GM12878 (cell line): ENCODE data around the gene COMT. TPM values are rescaled to one million over a fixed set of nuclear protein-coding genes. Genes with fewer than 3 reads are reported as not detected.

ENCODE experiments used
- ATAC-seq: fragments of 200-7000 bp; cut with Tn5 transposase; 3 replicates; pipeline ENCODE4 v1.9.1; 2020; ENCODE audit warnings: mild to moderate bottlenecking, moderate library complexity
- BruUV-seq: library from RNA; stranded (reverse); fragments of 400-500 nt; replicated peaks from 2 replicates; lab custom pipeline; 2021; lab: Mats Ljungman, UMichigan
- CTCF ChIA-PET: fragments of 300-600 bp; sonication (Branson Sonifier 250); formaldehyde crosslinking; extraction: SDS; loops from one replicate; lab custom pipeline; 2021; ENCODE audit warnings: inconsistent platforms; lab: Yijun Ruan, JAX
- POLR2A ChIA-PET: fragments of 350-600 bp; formaldehyde crosslinking; extraction: SDS; loops from one replicate; lab custom pipeline; 2021; ENCODE audit warnings: inconsistent platforms; lab: Charles Lee
- RAD21 ChIA-PET: fragments of 300-600 bp; sonication (Branson Sonifier 250); formaldehyde crosslinking; loops from one replicate; lab custom pipeline; 2023; ENCODE audit warnings: antibody characterized with exemption; ENCODE audit not compliant: unreplicated experiment; lab: Charles Lee
- SMC1A ChIA-PET: fragments of 300-600 bp; sonication (Branson Sonifier 250); formaldehyde crosslinking; loops from one replicate; lab custom pipeline; 2023; ENCODE audit not compliant: unreplicated experiment, uncharacterized antibody; lab: Charles Lee
- DNase-seq: peaks from one replicate; pipeline ENCODE4 v3.0.0-alpha.2; 2011; ENCODE audit warnings: low read depth, low spot score
- FAIRE-seq: peaks from 3 replicates; lab custom pipeline; 2011; peaks lifted over from hg19 to GRCh38; lab: Jason Lieb, UNC
- H2AFZ ChIP-seq: 2 replicates; pipeline ENCODE4 v1.6.0; 2011; ENCODE audit warnings: low read depth, low read length, control low read depth; ENCODE audit not compliant: control insufficient read depth
- H3K27ac ChIP-seq: 2 replicates; pipeline ENCODE4 v1.5.1; 2011; ENCODE audit warnings: control low read depth; ENCODE audit not compliant: control insufficient read depth, insufficient read depth
- H3K27me3 ChIP-seq, 2 experiments: replicated peaks in 1 of 2; 2 replicates each; pipeline versions ENCODE4 v1.6.0 to v1.6.1; 2011; ENCODE audit warnings: low read length in 1 of 2; ENCODE audit not compliant: control insufficient read depth in 2 of 2, insufficient read depth in 2 of 2
- H3K36me3 ChIP-seq, 2 experiments: 2 replicates each; pipeline ENCODE4 v1.5.1; 2011; ENCODE audit warnings: low read length in 1 of 2; ENCODE audit not compliant: control insufficient read depth in 2 of 2, insufficient read depth in 2 of 2
- H3K4me1 ChIP-seq: 2 replicates; pipeline ENCODE4 v1.6.1; 2011; ENCODE audit warnings: mild to moderate bottlenecking, low read length, moderate library complexity, mixed read lengths; ENCODE audit not compliant: control insufficient read depth, insufficient read depth
- H3K4me2 ChIP-seq: 2 replicates; pipeline ENCODE4 v1.6.0; 2011; ENCODE audit warnings: control low read depth; ENCODE audit not compliant: control insufficient read depth, insufficient read depth
- H3K4me3 ChIP-seq: fragments of 200-600 bp; sonication (generic); 2 replicates; pipeline ENCODE4 v1.5.1; 2016
- H3K79me2 ChIP-seq: 2 replicates; pipeline ENCODE4 v1.6.0; 2011; ENCODE audit warnings: low read length; ENCODE audit not compliant: control insufficient read depth, insufficient read depth
- H3K9ac ChIP-seq: 2 replicates; pipeline ENCODE4 v1.8.0; 2011; ENCODE audit warnings: low read length, control low read depth, mixed read lengths; ENCODE audit not compliant: control insufficient read depth, insufficient read depth
- H3K9me3 ChIP-seq: replicated peaks from 3 replicates; pipeline ENCODE4 v1.5.1; 2011; ENCODE audit warnings: mild to moderate bottlenecking, low read length; ENCODE audit not compliant: control insufficient read depth, insufficient read depth
- H4K20me1 ChIP-seq: 2 replicates; pipeline ENCODE4 v1.6.0; 2011; ENCODE audit not compliant: control insufficient read depth, insufficient read depth
- BACH1 ChIP-seq: fragments of 450-650 bp; IDR thresholded peaks from 2 replicates; pipeline ENCODE4 v1.6.1; 2017; ENCODE audit warnings: mild to moderate bottlenecking, borderline replicate concordance
- BMI1 ChIP-seq: fragments of 450-650 bp; IDR thresholded peaks from 2 replicates; pipeline ENCODE4 v1.6.1; 2016; ENCODE audit warnings: mild to moderate bottlenecking, moderate library complexity, borderline replicate concordance
- CHD1 ChIP-seq: IDR thresholded peaks from 2 replicates; pipeline ENCODE4 v1.6.1; 2012; ENCODE audit warnings: low read depth, low read length, improper control_type of control experiment
- IRF4 ChIP-seq: IDR thresholded peaks from 2 replicates; pipeline ENCODE4 v1.6.1; 2011; ENCODE audit warnings: low read depth, low read length
- LARP7 ChIP-seq: fragments of 450-650 bp; IDR thresholded peaks from 2 replicates; pipeline ENCODE4 v1.6.1; 2017; ENCODE audit warnings: mild to moderate bottlenecking
- NBN ChIP-seq: fragments of 450-650 bp; IDR thresholded peaks from 2 replicates; pipeline ENCODE4 v1.6.1; 2016
- NFYB ChIP-seq: IDR thresholded peaks from 2 replicates; pipeline ENCODE4 v1.6.1; 2011; ENCODE audit warnings: low read depth, mild to moderate bottlenecking, low read length, improper control_type of control experiment, moderate library complexity; ENCODE audit not compliant: insufficient read depth
- NR2C2 ChIP-seq: IDR thresholded peaks from 2 replicates; pipeline ENCODE4 v1.6.1; 2011; ENCODE audit warnings: borderline replicate concordance, low read depth; ENCODE audit not compliant: control insufficient read depth, insufficient read length
- PML ChIP-seq: IDR thresholded peaks from 2 replicates; pipeline ENCODE4 v1.6.1; 2012; ENCODE audit warnings: low read length, inconsistent platforms
- POLR2AphosphoS2 ChIP-seq: IDR thresholded peaks from 2 replicates; pipeline ENCODE4 v1.6.1; 2011; ENCODE audit warnings: low read depth, mild to moderate bottlenecking, low read length, improper control_type of control experiment, moderate library complexity
- SMC3 ChIP-seq: IDR thresholded peaks from 2 replicates; pipeline ENCODE4 v1.6.1; 2011; ENCODE audit warnings: low read length, improper control_type of control experiment, borderline replicate concordance
- SUPT20H ChIP-seq: IDR thresholded peaks from 2 replicates; pipeline ENCODE4 v1.6.1; 2011; ENCODE audit warnings: low read depth, mild to moderate bottlenecking, low read length, moderate library complexity, borderline replicate concordance; ENCODE audit not compliant: control insufficient read depth
- YBX1 ChIP-seq: fragments of 450-650 bp; IDR thresholded peaks from 2 replicates; pipeline ENCODE4 v1.6.1; 2016; ENCODE audit warnings: antibody characterized with exemption
- ZBED1 ChIP-seq: IDR thresholded peaks from 2 replicates; pipeline ENCODE4 v1.6.1; 2016; ENCODE audit warnings: borderline replicate concordance
- ZNF622 ChIP-seq: fragments of 450-650 bp; IDR thresholded peaks from 2 replicates; pipeline ENCODE4 v1.6.1; 2017; ENCODE audit warnings: mild to moderate bottlenecking, inconsistent platforms
- WGBS: methylation state at CpG from one replicate; pipeline ENCODE4 v1.1.6; 2016; ENCODE audit warnings: low lambda C conversion rate; ENCODE audit not compliant: insufficient replicate concordance, insufficient coverage; ENCODE audit errors: missing lambda C conversion rate; 5-methylcytosine and 5-hydroxymethylcytosine counted together
- in situ Hi-C: fragments of 300-500 bp; cut with MboI; formaldehyde crosslinking; loops from 9 replicates; pipeline ENCODE4 v1.14.3; 2018; ENCODE audit warnings: mixed read lengths
- intact Hi-C: fragments of 100-400 bp; cut with micrococcal nuclease; formaldehyde crosslinking; loops from one replicate; pipeline ENCODE4 v1.14.2; 2022; ENCODE audit not compliant: unreplicated experiment
- polyA plus RNA-seq, 11 experiments: library from polyadenylated mRNA; depleted of rRNA in 4 of 11; unstranded in 6 of 11; stranded (reverse) in 5 of 11; fragments of >200 nt; fragmentation: Nextera tagmentation in 4 of 11; fragmentation: Illumina TruSeq in 1 of 11; extraction: Ambion mirVana in 4 of 11; extraction: Trizol in 1 of 11; gene quantifications; 1 replicate in 1 of 11; 2 replicates in 10 of 11; pipeline versions ENCODE4 v1.2.1 to v1.2.3, GENCODE V29; 2011 to 2016; ENCODE audit warnings: inconsistent platforms in 2 of 11, missing spikeins in 2 of 11, low read depth in 1 of 11
- total RNA-seq, 4 experiments: library from RNA; depleted of rRNA in 3 of 4; stranded (reverse); fragments of >200 nt in 3 of 4; fragmentation: Illumina TruSeq in 1 of 4; extraction: Trizol in 1 of 4; gene quantifications; 2 replicates each; pipeline versions ENCODE4 v1.2.1 to v1.2.3, GENCODE V29; 2013 to 2021
- TF ChIP-seq, protein P1 (sequence below): fragments of 450-650 bp; IDR thresholded peaks from 2 replicates; pipeline ENCODE4 v1.6.1; 2016; ENCODE audit warnings: mild to moderate bottlenecking
- TF ChIP-seq, protein P2 (sequence below): fragments of 450-650 bp; formaldehyde crosslinking; IDR thresholded peaks from 2 replicates; pipeline ENCODE4 v1.5.0; 2022; ENCODE audit warnings: mild to moderate bottlenecking, missing genetic modification characterization
- TF ChIP-seq, protein P3 (sequence below): fragments of 450-650 bp; IDR thresholded peaks from 2 replicates; pipeline ENCODE4 v1.6.1; 2014; ENCODE audit warnings: mild to moderate bottlenecking

Gene COMT
- total and polyA plus RNA-seq, 10 of the 15 experiments (the other 5 are each of a cell fraction or from before 2014, with no cell fraction given): 4.5 to 152 (median 66.1) TPM

DNA sequence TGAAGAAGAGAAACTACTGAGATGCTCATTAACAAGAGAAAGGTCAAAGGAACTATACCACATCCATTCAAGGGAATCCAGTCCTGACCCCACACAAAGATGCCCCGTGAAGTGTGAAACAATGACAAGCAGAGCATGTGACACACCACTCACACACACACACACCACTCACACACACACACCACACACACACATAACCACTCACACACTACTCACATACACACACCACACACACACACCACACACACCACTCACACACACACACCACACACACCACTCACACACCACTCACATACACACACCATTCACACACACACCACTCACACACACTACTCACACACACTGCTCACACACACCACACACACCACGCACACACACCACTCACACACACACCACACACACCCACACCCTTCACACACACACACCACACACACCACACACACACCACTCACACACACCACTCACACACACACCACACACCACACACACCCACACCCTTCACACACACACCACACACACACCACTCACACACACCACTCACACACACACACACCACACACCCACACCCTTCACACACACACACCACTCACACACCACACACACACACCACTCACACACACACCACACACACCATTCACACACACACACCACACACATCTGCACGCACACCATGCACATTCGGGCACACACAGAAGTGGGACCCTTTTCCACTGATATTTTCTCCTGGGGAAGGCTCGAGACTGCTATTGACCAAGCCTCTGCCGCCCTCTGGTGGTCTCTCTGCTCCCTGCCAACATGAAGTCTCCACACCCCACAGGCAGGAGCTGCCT, 32.0 kb upstream of the COMT start:
- Histone ChIP-seq H3K4me3 (no peak overlapping the region), H3K36me3 (peaks cover 0 to 6% of the 10 kb centered on the region in 2 experiments; a peak in 2 of 4 replicates), H3K79me2 (no peaks in the 10 kb centered on the region), H3K9ac (no peak overlapping the region), H3K9me3 (no peaks in the 10 kb centered on the region), H3K4me1 (no peaks in the 10 kb centered on the region; the same call in 1 of the 2 replicates), H3K27ac (no peak overlapping the region), H4K20me1 (no peaks in the 10 kb centered on the region), H3K27me3 (no peaks in the 10 kb centered on the region), H2AFZ (no peak overlapping the region), H3K4me2 (no peak overlapping the region)
- RAD21 ChIA-PET: interaction anchor here (0.5 to 4.4 kb wide), 14 partner anchors 18 to 296 kb away, joined by 3 to 70 read pairs (median 3); no protein-coding TSS in a partner anchor
- BruUV-seq: no TSS peak
- DNase-seq: peak; percentile 32
- WGBS: 24% methylated on average over 6 of the region's 6 CpGs
- SMC1A ChIA-PET: interaction anchor here (0.7 to 2.3 kb wide), 8 partner anchors 22 to 179 kb away, joined by 3 to 28 read pairs (median 3); no protein-coding TSS in a partner anchor
- in situ Hi-C loops: no loop called here
- POLR2A ChIA-PET: no interaction called here
- intact Hi-C loops: loop anchor here (1.0 kb wide), 1 partner anchor 179 kb away; no protein-coding TSS in a partner anchor
- peak; percentile 99 for FAIRE-seq
- CTCF ChIA-PET: interaction anchor here (0.6 to 5.0 kb wide), 31 partner anchors 8 to 765 kb away, joined by 3 to 94 read pairs (median 4); partner anchors contain the start of genes CLTCL1, COMT, ESS2 and TXNRD2
- peak; percentile 99 for ATAC-seq
- TF ChIP-seq YBX1: no peak
- no peak for TF ChIP-seq ZBED1
- TF ChIP-seq PML: no peak
- TF ChIP-seq NFYB: no peak
- TF ChIP-seq NBN: peak; percentile 82; the same call in 1 of the 2 replicates
- no peak for TF ChIP-seq POLR2AphosphoS2
- TF ChIP-seq ZNF622: no peak
- TF ChIP-seq, protein P1, sequence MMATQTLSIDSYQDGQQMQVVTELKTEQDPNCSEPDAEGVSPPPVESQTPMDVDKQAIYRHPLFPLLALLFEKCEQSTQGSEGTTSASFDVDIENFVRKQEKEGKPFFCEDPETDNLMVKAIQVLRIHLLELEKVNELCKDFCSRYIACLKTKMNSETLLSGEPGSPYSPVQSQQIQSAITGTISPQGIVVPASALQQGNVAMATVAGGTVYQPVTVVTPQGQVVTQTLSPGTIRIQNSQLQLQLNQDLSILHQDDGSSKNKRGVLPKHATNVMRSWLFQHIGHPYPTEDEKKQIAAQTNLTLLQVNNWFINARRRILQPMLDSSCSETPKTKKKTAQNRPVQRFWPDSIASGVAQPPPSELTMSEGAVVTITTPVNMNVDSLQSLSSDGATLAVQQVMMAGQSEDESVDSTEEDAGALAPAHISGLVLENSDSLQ: no peak
- TF ChIP-seq, protein P2, sequence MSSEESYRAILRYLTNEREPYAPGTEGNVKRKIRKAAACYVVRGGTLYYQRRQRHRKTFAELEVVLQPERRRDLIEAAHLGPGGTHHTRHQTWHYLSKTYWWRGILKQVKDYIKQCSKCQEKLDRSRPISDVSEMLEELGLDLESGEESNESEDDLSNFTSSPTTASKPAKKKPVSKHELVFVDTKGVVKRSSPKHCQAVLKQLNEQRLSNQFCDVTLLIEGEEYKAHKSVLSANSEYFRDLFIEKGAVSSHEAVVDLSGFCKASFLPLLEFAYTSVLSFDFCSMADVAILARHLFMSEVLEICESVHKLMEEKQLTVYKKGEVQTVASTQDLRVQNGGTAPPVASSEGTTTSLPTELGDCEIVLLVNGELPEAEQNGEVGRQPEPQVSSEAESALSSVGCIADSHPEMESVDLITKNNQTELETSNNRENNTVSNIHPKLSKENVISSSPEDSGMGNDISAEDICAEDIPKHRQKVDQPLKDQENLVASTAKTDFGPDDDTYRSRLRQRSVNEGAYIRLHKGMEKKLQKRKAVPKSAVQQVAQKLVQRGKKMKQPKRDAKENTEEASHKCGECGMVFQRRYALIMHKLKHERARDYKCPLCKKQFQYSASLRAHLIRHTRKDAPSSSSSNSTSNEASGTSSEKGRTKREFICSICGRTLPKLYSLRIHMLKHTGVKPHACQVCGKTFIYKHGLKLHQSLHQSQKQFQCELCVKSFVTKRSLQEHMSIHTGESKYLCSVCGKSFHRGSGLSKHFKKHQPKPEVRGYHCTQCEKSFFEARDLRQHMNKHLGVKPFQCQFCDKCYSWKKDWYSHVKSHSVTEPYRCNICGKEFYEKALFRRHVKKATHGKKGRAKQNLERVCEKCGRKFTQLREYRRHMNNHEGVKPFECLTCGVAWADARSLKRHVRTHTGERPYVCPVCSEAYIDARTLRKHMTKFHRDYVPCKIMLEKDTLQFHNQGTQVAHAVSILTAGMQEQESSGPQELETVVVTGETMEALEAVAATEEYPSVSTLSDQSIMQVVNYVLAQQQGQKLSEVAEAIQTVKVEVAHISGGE (CRISPR knock-in tag): no peak
- TF ChIP-seq SMC3: peak; percentile 98
- TF ChIP-seq LARP7: no peak
- no peak for TF ChIP-seq BMI1
- TF ChIP-seq IRF4: peak; percentile 9; the same call in 1 of the 2 replicates
- no peak for TF ChIP-seq BACH1
- TF ChIP-seq, protein P3, sequence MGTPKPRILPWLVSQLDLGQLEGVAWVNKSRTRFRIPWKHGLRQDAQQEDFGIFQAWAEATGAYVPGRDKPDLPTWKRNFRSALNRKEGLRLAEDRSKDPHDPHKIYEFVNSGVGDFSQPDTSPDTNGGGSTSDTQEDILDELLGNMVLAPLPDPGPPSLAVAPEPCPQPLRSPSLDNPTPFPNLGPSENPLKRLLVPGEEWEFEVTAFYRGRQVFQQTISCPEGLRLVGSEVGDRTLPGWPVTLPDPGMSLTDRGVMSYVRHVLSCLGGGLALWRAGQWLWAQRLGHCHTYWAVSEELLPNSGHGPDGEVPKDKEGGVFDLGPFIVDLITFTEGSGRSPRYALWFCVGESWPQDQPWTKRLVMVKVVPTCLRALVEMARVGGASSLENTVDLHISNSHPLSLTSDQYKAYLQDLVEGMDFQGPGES: no peak
- peak; percentile 56 for TF ChIP-seq NR2C2
- TF ChIP-seq SUPT20H: no peak
- TF ChIP-seq CHD1: no peak
